GM23338 (cell line): ENCODE measurements around the gene SPI1. TPM values are rescaled to one million over a fixed set of nuclear protein-coding genes. Genes with fewer than 3 reads are reported as not detected.

Experiments used
- ATAC-seq: fragments of 200-7000 bp; cut with Tn5 transposase; 3 replicates; pipeline ENCODE4 v1.9.1; 2020
- DNase-seq: peaks from one replicate; pipeline ENCODE4 v3.0.0-alpha.2; 2015; ENCODE audit warnings: low spot score
- H2AFZ ChIP-seq: fragments of 200-600 bp; sonication (generic); 2 replicates; pipeline ENCODE4 v1.8.0; 2016; ENCODE audit warnings: antibody characterized with exemption, mild to moderate bottlenecking, moderate library complexity
- H3F3A ChIP-seq: fragments of 200-600 bp; sonication (generic); replicated peaks from 2 replicates; pipeline ENCODE4 v1.8.0; 2017; ENCODE audit warnings: antibody characterized with exemption, mixed run types, low read depth
- H3K27ac ChIP-seq: fragments of 200-600 bp; sonication (generic); 2 replicates; pipeline ENCODE4 v1.6.1; 2016; ENCODE audit warnings: low read depth
- H3K27me3 ChIP-seq: fragments of 200-600 bp; sonication (generic); 2 replicates; pipeline ENCODE4 v1.8.0; 2016; ENCODE audit warnings: mild to moderate bottlenecking, mixed run types, moderate library complexity; ENCODE audit not compliant: insufficient read depth
- H3K36me3 ChIP-seq: fragments of 200-600 bp; sonication (generic); 2 replicates; pipeline ENCODE4 v1.8.0; 2016; ENCODE audit warnings: mild to moderate bottlenecking; ENCODE audit not compliant: insufficient read depth
- H3K4me1 ChIP-seq: fragments of 200-600 bp; sonication (generic); 2 replicates; pipeline ENCODE4 v1.8.0; 2016; ENCODE audit warnings: mild to moderate bottlenecking, moderate library complexity; ENCODE audit not compliant: insufficient read depth
- H3K4me2 ChIP-seq: fragments of 200-600 bp; sonication (generic); 2 replicates; pipeline ENCODE4 v1.7.1; 2017; ENCODE audit warnings: mixed run types
- H3K4me3 ChIP-seq: fragments of 200-600 bp; sonication (generic); 2 replicates; pipeline ENCODE4 v1.6.1; 2016; ENCODE audit warnings: mixed run types
- H3K79me2 ChIP-seq: fragments of 200-600 bp; sonication (generic); replicated peaks from 2 replicates; pipeline ENCODE4 v1.8.0; 2017; ENCODE audit warnings: mild to moderate bottlenecking; ENCODE audit not compliant: insufficient read depth
- H3K9me2 ChIP-seq: fragments of 200-600 bp; sonication (generic); 2 replicates; pipeline ENCODE4 v1.8.0; 2017; ENCODE audit not compliant: insufficient read depth
- H4K20me1 ChIP-seq: fragments of 200-600 bp; sonication (generic); replicated peaks from 2 replicates; pipeline ENCODE4 v1.8.0; 2017; ENCODE audit warnings: mild to moderate bottlenecking; ENCODE audit not compliant: insufficient read depth
- H3K27ac Mint-ChIP-seq: 2 replicates; pipeline ENCODE4 v1.8.0; 2020; ENCODE audit warnings: inconsistent platforms, mild to moderate bottlenecking, moderate library complexity, mixed read lengths
- H3K27me3 Mint-ChIP-seq: 3 replicates; pipeline ENCODE4 v1.8.0; 2022; ENCODE audit warnings: low read depth, mild to moderate bottlenecking, moderate library complexity, mixed read lengths, inconsistent platforms; ENCODE audit not compliant: insufficient read depth, poor library complexity
- H3K36me3 Mint-ChIP-seq: 3 replicates; pipeline ENCODE4 v1.8.0; 2021; ENCODE audit warnings: low read depth, mild to moderate bottlenecking, inconsistent platforms, moderate library complexity, mixed read lengths
- H3K4me1 Mint-ChIP-seq: 3 replicates; pipeline ENCODE4 v1.8.0; 2020; ENCODE audit warnings: mild to moderate bottlenecking, inconsistent platforms, mixed read lengths
- H3K4me3 Mint-ChIP-seq: 3 replicates; pipeline ENCODE4 v1.8.0; 2021; ENCODE audit warnings: moderate library complexity, mild to moderate bottlenecking, inconsistent platforms, mixed read lengths
- H3K9me3 Mint-ChIP-seq: 3 replicates; pipeline ENCODE4 v1.8.0; 2020; ENCODE audit warnings: moderate library complexity, mild to moderate bottlenecking, inconsistent platforms, mixed read lengths
- CREB1 ChIP-seq: fragments of 250-450 bp; sonication (Bioruptor Pico); IDR thresholded peaks from 2 replicates; pipeline ENCODE4 v1.5.0; 2020; ENCODE audit warnings: low read depth, mild to moderate bottlenecking, moderate library complexity
- JUNB ChIP-seq: IDR thresholded peaks from one replicate; pipeline ENCODE4 v1.6.1; 2016; ENCODE audit warnings: antibody characterized with exemption; ENCODE audit not compliant: unreplicated experiment
- POLR2AphosphoS5 ChIP-seq: IDR thresholded peaks from 2 replicates; pipeline ENCODE4 v1.6.1; 2016; ENCODE audit warnings: antibody characterized with exemption, low read depth
- STAT1 ChIP-seq: IDR thresholded peaks from one replicate; pipeline ENCODE4 v1.6.1; 2016; ENCODE audit warnings: antibody characterized with exemption; ENCODE audit not compliant: unreplicated experiment
- ZNF331 ChIP-seq: fragments of 250-450 bp; sonication (Bioruptor Pico); IDR thresholded peaks from 2 replicates; pipeline ENCODE4 v1.5.0; 2020; ENCODE audit warnings: low read depth, mild to moderate bottlenecking, moderate library complexity
- ZNF462 ChIP-seq: fragments of 250-450 bp; sonication (Bioruptor Pico); IDR thresholded peaks from 2 replicates; pipeline ENCODE4 v1.5.0; 2020; ENCODE audit warnings: mild to moderate bottlenecking, moderate library complexity
- polyA plus RNA-seq: library from polyadenylated mRNA; unstranded; fragments of >200 nt; fragmentation: Nextera tagmentation; extraction: Ambion mirVana; gene quantifications from 2 replicates; pipeline ENCODE4 v1.2.1, GENCODE V29; 2016
- total RNA-seq: library from RNA; depleted of rRNA; stranded (reverse); fragments of >200 nt; shearing (Covaris generic); gene quantifications from 2 replicates; pipeline ENCODE4 v1.2.3, GENCODE V29; 2014

Gene SPI1
- total and polyA plus RNA-seq, 2 experiments from 2014 or later = 0.23 TPM; not detected in 1

- no peak overlapping the region for H3K4me3 ChIP-seq
- no peak overlapping the region for H3K4me2 ChIP-seq
- H3K27ac ChIP-seq = no peak overlapping the region
- H2AFZ ChIP-seq = no peak overlapping the region
- no peaks in the 10 kb centered on the region for H4K20me1 ChIP-seq
- peaks cover 8% of the 10 kb centered on the region for H3K27me3 Mint-ChIP-seq
- no peaks in the 10 kb centered on the region for H3K4me1 ChIP-seq
- no peak for DNase-seq
- H3K9me3 Mint-ChIP-seq = no peaks in the 10 kb centered on the region
- H3K9me2 ChIP-seq = no peaks in the 10 kb centered on the region
- H3K4me1 Mint-ChIP-seq = no peaks in the 10 kb centered on the region; the same call in 1 of the 3 replicates
- H3K36me3 ChIP-seq = no peaks in the 10 kb centered on the region
- H3K27ac Mint-ChIP-seq = no peak overlapping the region
- H3K27me3 ChIP-seq = no peaks in the 10 kb centered on the region
- no peaks in the 10 kb centered on the region for H3K36me3 Mint-ChIP-seq
- H3K4me3 Mint-ChIP-seq = no peak overlapping the region
- TF ChIP-seq ZNF462 (CRISPR knock-in tag) (no peak), POLR2AphosphoS5 (no peak), CREB1 (no peak), ZNF331 (CRISPR knock-in tag) (no peak), JUNB (no peak), STAT1 (no peak)
- H3F3A ChIP-seq = no peaks in the 10 kb centered on the region
- no peak for ATAC-seq
- no peaks in the 10 kb centered on the region for H3K79me2 ChIP-seq
These were observed 10.6 kb upstream of the SPI1 start for GRCh38 chr11:47388697-47389576.
